Urothelium cell line (cell line): ENCODE measurements around the gene ELSPBP1.
A peak's percentile ranks its signal among the peaks of the same experiment; 100 is the strongest.
"Not testable (repeated sequence)": the region's sequence is repeated elsewhere in the genome, so short reads cannot be mapped to it uniquely, and the experiment has no call there.

Experiments
- DNase-seq: peaks from one replicate; pipeline ENCODE4 v3.0.0; 2011; ENCODE audit warnings: low spot score, mixed read lengths
- FAIRE-seq: peaks from 2 replicates; lab custom pipeline; 2011; peaks lifted over from hg19 to GRCh38; lab: Jason Lieb, UNC

ELSPBP1 gene

DNA sequence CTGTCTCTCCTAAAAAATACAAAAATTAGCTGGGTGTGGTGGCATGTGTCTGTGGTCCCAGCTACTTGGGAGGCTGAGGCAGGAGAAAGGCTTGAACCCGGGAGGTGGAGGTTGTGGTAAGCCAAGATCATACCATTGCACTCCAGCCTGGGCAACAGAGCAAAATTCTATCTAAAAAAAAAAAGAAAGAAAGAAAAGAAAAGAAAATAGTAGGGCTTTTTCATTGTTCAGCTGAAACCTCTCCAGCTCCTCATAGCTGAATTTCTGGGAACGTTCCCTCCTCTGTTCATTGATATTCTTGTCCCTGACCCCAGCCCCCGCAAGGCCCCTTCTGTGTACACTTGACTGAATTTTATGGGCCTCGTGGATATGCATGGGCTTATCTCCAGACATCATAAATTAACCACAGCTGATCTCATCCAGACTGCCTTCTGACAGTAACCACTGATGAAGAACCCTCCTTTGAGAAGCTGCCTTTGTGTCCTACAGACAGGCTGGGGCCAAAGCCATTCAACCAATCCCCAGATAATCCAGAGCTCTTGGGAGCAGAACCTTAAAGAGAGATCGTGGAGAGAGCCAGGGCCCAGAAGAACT lies at the start of gene ELSPBP1:
ELSPBP1 (plus strand) TSS at position 424 of the 594 bp plus-strand sequence. CDS start 14,036 bp downstream, outside the sequence.
- FAIRE-seq, result no peak
- peak; percentile 24 for DNase-seq

DNA sequence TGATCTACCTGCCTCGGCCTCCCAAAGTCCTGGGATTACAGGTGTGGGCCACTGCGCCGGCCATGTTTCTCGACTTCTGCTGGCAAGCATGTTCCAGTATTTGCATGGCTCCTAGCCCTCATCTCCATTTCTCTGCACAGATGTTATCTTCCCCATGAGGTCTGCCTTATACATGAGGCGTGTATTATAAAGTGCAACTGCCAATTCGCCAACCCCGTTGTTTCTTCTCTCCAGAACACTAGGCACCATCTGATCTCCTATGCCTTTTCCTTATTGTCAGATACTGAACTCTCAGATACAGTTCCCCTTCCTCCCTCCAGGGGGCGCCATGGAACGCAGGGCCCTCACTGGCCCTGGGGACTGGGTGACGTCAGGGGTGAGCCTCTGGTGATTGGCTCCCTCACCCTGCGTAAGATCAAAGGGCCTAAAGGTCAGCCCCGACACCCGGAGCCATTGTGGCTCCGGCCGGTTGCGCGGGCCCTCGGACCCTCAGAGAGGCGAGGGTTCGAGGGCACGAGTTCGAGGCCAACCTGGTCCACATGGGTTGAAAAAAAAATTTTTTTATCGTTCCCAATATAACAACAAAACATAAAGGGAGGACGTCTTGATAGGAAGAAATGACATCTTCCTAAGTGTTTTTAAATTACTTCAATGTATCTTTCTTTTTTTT lies 44.4 kb upstream of the ELSPBP1 start:
- not testable (repeated sequence) for FAIRE-seq, DNase-seq

DNA sequence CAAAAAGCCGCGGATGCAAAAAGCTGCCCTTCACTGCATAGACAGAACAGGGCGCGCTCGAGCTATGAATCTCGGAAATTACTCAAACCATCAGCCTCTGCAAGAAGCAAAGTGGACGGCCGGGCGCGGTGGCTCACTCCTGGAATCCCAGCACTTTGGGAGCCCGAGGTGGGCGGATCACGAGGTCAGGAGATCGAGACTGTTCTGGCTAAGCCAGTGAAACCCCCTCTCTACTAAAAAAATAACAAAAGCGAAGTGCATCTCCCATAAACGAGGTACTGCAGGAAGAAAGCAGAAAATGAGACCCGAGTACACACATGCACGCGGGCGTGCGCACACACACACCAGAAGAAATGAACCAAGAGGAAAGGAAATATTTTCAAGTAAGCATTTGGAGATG lies 42.3 kb upstream of the ELSPBP1 start:
- FAIRE-seq, DNase-seq: not testable (repeated sequence)

DNA sequence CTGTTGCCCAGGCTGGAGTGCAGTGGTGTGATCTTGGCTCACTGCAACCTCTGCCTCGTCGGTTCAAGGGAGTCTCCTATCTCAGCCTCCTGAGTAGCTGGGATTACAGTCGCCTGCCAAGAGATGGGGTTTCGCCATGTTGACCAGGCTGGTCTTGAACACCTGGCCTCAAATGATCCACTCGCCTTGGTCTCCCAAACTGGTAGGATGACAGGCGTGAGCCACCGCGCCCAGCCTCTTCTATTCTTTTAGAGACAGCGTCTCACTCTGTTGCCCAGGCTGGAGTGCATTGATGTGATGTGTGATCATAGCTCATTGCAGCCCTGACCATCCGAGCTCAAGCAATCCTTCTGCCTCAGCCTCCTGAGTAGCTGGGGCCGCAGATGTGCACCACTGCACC lies 38.5 kb upstream of the ELSPBP1 start:
- FAIRE-seq, DNase-seq: not testable (repeated sequence)

DNA sequence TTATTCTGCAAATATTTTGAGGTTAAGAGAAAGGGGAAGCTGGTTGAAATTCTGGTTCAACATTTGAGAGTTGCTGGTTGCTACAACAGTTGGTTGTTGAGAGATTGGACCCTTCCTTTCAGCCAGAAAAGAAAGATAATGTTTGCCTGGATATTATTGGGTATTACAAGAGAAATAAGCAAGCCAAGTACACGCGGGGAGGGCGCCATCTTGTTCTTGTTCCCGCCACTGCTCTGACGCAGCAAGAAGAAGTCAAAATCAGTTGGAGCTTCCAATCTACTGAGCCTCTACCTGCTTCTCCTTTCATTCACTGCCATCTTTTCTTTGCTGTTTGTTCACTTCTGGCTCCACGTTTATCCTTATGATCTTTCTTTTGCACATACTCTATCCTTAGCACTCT lies 20.9 kb upstream of the ELSPBP1 start:
- DNase-seq (no peak), FAIRE-seq (no peak)

DNA sequence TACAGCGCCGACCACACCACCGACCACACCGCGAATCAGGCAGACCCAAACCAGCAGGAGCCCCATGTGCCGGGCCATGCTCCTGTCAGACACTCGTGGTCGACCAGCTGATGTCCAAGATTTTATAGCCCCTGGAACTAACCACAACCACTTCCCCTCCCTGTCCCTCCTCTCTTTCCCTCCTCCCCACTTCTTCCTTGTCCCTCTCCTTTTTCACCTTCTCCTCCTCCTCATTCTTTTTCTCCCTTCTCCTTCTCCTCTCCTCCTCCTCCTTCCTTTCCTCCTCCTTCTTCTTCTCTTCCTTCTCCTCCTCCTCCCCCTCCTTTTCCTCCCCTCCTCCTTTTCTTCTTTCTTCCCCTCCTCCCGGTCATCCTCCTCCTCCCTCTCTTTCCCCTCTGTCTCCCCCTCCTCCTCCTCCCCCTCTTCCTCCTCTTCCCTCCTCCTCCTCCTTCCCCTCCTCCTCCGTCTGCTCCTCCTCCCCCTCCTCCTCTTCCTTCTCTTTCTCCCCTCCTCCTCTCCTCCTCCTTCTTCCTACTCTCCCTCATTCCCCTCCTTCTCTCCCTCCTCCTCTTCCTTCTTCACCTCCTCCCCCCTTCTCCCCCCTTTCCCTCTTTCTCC lies 3.1 kb upstream of the ELSPBP1 start:
- no peak for DNase-seq
- FAIRE-seq, result no peak

DNA sequence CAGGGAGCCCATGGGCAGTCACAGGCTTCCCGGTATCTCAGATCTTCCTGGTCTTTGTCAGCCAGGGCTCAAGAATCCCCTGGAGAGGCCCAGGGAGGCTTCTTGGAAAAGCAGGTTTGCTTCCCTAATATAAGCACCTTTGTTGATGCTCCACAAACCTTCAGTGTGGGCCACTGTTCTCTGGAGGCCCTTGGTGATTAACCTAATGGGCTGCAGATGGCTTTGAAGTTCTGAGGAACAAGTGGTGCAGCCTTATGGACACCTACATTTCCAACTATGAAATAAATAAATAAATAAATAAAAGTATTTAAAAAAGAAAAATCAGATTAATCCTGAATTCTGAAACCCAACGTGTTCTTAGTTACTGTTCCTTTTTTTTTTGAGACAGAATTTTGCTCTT lies 2.4 kb upstream of the ELSPBP1 start, which contains the start of gene BSPH1:
BSPH1 (minus strand) TSS at position 101 of the 400 bp plus-strand sequence; CDS start at position 12, 89 bp downstream.
- FAIRE-seq (no peak), DNase-seq (no peak)

DNA sequence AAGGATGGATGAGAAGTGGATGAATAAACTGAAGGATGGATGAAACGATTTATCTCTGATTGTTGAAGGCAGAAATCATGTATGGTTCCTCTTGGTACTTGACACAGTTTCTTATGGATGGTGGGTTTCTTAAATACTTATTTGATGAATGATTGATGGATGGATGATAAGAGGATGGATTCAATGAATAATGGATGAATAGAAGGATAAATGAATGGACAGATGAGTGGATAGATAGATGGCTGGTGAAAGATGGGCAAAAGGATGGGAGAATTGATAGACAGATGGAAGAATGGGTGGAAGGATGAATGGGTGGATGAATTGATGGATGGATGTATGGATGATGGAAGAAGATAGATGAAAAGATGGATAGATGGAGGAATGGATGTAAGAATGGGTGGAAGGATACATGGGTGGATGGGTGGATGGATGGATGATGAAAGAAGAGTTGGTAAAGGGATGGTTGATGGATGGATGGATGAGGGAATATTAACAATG lies 1.8 kb downstream of the ELSPBP1 start:
- FAIRE-seq (no peak), DNase-seq (no peak)

DNA sequence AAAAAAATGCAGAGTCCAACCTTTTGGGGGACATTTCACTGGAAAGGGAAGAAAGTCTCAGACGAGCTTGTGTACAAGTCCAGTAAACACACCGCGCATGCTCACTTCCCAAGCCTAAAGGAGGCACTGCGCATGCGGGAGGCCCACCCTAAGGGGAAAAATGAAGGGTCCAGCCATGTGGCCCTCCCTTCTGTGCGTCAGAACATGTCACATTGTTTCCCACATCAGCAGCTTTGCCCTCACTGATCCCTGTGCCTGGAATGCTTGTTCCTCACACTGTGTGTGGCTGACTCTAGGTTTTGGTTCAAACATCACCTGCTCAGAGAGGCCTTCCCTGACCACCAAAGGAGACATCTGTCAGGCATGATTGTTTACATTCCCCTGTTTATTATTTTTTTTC lies 4.4 kb downstream of the ELSPBP1 start:
- FAIRE-seq (no peak), DNase-seq (no peak)

DNA sequence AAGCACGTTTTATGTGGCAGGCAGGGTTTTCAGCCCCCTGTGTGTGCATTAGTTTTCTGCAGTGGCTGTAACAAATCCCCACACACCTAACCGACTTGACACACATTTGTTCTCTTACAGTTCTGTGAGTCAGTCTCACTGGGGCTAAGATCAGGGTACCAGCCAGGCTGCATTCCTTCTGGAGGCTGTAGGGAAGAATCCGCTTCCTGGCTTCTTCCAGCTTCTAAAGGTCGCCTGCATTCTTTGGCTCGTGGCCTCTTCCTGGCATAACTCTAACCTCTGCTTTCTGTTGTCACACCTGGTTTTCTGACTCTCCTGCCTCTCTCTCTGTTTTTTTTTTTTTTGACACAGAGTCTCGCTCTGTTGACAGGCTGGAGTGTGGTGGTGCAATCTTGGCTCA lies 6.4 kb downstream of the ELSPBP1 start:
- FAIRE-seq, result no peak
- DNase-seq, result no peak

DNA sequence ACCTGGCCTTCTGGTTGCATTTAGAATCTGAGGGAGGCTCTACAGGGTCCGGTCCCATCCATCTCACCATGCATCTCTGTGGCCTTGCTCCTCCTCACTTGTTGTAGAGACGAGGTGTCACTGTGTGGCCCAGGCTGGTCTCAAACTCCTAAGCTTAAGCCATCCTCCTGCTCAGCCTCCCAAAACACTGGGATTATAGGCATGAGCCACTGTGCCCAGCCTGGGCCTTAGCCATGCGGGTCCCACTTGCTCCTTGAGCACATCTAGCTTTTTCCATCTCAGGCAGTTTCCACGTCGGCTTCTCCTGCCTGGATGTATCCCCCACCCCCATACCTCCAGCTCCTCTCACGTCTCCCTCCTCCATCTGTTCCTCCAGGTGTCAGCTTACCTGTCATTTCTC lies 9.8 kb downstream of the ELSPBP1 start:
- FAIRE-seq (no peak), DNase-seq (no peak)

DNA sequence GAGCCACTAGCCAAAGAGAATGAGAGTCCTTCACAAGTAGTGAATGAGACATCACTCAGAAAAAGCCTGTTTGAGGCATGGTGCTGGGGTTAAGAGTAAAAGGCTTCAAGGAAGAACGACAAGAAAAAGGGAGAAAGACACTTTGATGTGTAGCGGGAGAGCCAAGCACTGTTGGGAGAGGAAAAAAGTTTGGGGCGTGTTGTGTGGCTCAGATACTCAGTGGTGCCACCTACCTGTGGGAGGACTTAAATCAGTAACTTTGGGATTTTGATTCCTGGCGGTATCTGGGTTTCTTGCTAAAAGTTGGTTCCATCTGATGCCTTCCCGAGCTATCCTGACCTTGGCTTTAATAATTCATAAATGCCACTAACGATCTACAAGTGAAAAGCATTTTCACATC lies 12.3 kb downstream of the ELSPBP1 start:
- FAIRE-seq (no peak), DNase-seq (no peak)

DNA sequence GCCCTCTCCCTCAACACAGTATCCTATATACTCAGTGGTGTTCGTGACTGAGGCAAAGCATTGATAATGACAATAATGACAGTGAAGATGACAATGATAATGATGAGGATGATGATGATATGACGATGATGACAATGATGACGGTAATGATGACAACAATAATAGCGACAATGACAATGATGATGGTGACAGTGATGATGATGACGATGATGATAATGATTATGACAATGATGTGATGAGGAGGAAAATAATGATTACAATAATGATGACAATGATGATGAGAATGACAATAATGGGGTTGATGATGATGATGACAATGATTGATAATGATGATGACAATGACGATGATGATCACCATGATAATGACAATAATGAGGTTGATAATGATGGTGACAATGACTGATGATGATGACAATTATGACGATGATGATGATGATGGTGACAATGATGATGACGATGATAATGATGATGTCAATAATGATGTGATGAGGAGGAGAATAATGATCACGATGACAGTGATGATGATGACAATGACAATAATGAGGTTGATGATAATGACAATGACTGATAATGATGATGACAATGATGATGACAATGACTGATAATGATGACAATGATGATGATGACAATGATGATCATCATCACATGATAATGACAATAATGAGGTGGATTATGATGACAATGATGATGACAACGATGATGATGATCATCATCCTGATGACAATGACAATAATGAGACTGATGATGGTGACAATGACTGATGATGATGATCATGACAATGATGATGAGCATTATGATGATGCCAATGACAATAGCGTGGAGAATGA lies 16.7 kb downstream of the ELSPBP1 start:
- FAIRE-seq, result peak; percentile 99
- no peak for DNase-seq

DNA sequence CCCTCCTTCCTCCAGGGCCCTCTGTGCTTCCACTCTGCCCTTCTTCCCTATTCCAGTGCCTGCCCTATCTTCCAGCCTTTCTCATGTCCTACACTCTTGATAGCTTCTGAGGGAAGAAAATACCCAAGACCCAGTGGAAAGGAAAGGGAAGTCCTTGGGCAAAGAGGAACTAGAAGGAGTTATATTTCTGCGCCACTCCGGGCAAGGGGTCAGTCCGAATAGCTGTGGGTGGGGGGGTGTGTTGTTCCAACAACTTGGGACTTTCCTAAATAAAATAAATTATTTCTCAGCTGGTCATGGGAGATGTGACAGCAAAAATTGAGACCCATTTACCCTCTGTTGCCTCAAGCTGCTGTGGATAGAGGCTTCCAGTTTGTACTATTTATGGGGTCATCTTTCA lies 26.3 kb downstream of the ELSPBP1 start:
- DNase-seq (no peak), FAIRE-seq (no peak)

DNA sequence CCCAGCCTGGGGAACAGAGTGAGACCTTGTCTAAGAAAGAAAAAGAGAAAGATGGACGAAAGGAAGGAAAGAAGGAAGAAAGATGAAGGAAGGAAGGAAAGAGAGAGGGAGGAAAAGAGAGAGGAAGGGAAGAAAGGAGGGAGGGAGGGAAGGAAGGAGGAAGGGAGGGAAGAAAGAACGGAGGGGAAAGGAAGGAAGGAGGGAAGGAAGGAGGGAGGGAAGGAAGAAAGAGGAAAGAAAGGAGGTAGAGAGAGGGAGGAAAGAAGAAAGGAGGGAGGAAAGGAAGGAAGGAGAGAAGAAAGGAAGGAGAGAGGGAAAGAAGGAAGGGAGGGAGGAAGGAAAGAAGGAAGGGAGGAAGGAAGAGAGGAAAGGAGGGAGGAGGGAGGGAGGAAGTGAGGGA lies 28.6 kb downstream of the ELSPBP1 start:
- no peak for FAIRE-seq
- DNase-seq, result no peak

DNA sequence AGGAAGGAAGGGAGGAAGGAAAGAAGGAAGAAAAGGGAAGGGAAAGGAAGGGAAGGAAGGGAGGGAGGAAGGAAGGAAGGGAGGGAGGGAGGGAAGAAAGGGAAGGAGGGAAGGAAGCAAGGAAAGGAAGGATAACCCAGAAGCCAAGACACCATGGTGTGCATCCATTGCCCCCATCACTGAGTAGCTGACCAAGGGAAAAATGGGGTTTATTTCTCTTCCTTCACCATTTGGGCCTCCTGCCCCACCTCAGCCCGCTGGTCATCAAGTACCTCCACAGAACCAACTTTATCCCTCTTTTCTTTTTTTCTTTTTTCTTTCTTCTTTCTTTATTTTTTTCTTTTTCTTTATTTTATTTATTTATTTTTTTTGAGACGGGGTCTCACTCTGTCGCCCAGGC lies 29.1 kb downstream of the ELSPBP1 start:
- DNase-seq (no peak), FAIRE-seq (no peak)

DNA sequence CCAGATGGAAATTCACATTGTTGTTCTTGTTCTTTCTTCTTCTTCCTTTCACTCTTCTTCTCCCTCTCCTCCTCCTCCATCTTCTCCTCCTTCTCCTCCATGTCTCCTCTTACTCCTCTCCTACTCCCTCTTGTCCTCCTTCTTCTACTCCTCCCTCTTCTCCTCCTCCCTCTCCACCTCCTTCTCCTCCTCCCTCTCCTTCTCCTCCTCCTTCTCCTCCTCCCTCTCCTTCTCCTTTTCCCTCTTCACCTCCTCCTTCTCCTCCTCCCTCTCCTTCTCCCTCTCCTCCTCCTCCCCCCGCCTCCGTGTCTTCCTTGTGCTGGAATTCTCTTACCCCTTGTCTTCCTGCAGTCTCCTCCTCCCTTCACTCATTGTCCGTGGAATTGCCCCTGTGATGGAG lies 31.0 kb downstream of the ELSPBP1 start:
- FAIRE-seq, result no peak
- DNase-seq, result no peak

DNA sequence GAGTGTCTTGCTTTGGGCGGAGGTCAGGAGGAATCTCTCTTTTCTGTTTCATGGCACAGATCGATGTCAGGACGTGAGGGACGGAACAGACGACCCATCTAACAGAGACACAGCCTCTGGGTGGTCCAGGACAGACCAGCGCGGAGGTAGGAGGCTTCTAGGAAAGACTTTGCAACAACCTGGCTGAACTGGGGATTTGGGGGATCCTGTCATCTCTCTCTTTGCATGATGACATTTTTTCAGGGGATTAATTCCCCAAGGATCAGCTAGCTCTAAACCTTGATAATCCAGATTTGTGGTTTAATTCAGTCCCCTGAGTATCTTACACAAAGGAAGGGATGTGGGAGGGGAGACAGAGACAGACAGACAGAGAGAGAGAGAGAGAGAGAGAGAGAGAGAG lies 35.0 kb downstream of the ELSPBP1 start:
- DNase-seq (no peak), FAIRE-seq (no peak)

DNA sequence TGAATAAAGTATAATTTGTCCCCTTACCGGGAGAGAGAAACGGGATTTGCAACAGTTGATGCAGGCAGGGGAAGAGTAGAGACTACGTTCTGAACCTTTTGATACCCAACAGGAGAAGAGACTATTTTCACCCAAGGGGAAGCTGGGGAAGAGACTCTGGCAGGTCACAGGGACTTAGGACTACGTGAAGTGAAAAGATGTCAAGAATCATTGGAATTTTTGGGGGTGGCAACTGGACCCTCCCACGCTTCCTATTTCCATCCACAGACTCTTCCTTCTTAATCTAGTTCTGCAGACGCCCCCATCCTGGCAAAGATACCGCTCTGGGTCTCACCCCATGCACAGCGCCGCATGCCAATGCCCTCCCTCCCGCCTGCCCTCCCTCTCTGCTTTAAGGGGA lies 35.6 kb downstream of the ELSPBP1 start:
- DNase-seq (no peak), FAIRE-seq (no peak)

DNA sequence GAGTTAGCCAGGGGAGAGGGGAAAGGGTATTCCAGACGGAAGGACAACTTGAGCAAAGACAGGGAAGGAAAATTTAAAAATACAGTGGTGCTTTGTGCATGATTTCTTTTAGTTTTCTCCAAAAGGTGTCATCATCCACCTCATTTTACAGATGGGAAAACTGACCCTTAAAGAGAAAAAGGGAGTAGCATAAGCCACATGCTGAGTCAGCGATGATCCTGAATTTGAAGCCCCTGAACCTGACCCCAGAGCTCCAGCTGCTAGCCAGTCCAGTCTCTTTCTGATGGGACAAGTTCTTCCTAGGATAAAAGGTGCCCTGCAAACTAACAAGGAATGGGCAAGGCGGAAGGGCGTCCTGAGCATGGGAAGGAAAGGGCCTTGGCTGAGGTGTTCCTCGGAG lies 39.2 kb downstream of the ELSPBP1 start:
- DNase-seq, result no peak
- FAIRE-seq, result no peak

DNA sequence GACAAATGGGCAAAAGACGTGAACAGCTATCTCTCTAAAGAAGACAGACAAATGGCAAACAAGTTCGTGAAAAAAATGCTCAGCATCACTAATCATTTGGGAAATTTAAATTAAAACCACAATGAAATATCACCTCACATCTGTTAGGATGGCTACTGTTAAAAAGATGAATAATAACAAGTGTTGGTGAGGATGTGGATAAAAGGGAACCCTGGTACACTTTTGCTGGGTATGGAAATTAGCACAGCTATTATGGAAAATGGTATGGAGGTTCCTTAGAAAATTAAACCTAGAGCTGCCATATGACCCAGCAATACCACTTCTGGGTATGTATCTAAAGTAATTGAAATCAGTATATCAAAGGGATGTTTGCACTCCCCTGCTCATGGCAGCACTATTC lies 42.3 kb downstream of the ELSPBP1 start:
- DNase-seq (no peak), FAIRE-seq (no peak)
